Loucy (cell line): Measurements from ENCODE around the gene ZNF148.

Source experiments
- H2AFZ ChIP-seq: fragments of 200-600 bp; sonication (generic); 2 replicates; pipeline ENCODE4 v1.6.0; 2016; ENCODE audit warnings: antibody characterized with exemption, mild to moderate bottlenecking, low read length, moderate library complexity
- H3F3A ChIP-seq: fragments of 200-600 bp; 2 replicates; pipeline ENCODE4 v1.6.0; 2016; ENCODE audit warnings: antibody characterized with exemption, low read depth, mild to moderate bottlenecking
- H3K27me3 ChIP-seq: fragments of 200-600 bp; sonication (generic); 2 replicates; pipeline ENCODE4 v1.6.1; 2014; ENCODE audit warnings: low read length, mild to moderate bottlenecking; ENCODE audit not compliant: insufficient read depth, poor library complexity, severe bottlenecking
- H3K36me3 ChIP-seq: fragments of 200-600 bp; sonication (generic); 2 replicates; pipeline ENCODE4 v1.6.1; 2016; ENCODE audit warnings: low read length; ENCODE audit not compliant: insufficient read depth
- H3K4me1 ChIP-seq: fragments of 200-600 bp; sonication (generic); 2 replicates; pipeline ENCODE4 v1.5.1; 2014; ENCODE audit warnings: low read length, mild to moderate bottlenecking; ENCODE audit not compliant: insufficient read depth, poor library complexity, severe bottlenecking
- H3K4me2 ChIP-seq: fragments of 200-600 bp; sonication (generic); 2 replicates; pipeline ENCODE4 v1.6.0; 2014; ENCODE audit warnings: antibody characterized with exemption, low read length, low read depth, mild to moderate bottlenecking; ENCODE audit not compliant: poor library complexity, severe bottlenecking
- H3K4me3 ChIP-seq: fragments of 200-600 bp; sonication (generic); 2 replicates; pipeline ENCODE4 v1.5.1; 2014; ENCODE audit warnings: low read length, mild to moderate bottlenecking, mixed read lengths; ENCODE audit not compliant: poor library complexity, severe bottlenecking
- H3K79me2 ChIP-seq: fragments of 200-600 bp; sonication (generic); 2 replicates; pipeline ENCODE4 v1.6.1; 2014; ENCODE audit warnings: low read length; ENCODE audit not compliant: insufficient read depth
- H3K9ac ChIP-seq: fragments of 200-600 bp; sonication (generic); 2 replicates; pipeline ENCODE4 v1.6.0; 2014; ENCODE audit warnings: mild to moderate bottlenecking, low read depth, low read length, moderate library complexity; ENCODE audit not compliant: poor library complexity, severe bottlenecking
- H3K9me2 ChIP-seq: fragments of 200-600 bp; sonication (generic); replicated peaks from 2 replicates; pipeline ENCODE4 v1.6.1; 2016; ENCODE audit warnings: low read depth, low read length, mixed read lengths
- H3K9me3 ChIP-seq: fragments of 200-600 bp; sonication (generic); 2 replicates; pipeline ENCODE4 v1.6.1; 2014; ENCODE audit warnings: mild to moderate bottlenecking, antibody characterized with exemption, low read length, low read depth; ENCODE audit not compliant: insufficient read depth
- H4K20me1 ChIP-seq: fragments of 200-600 bp; sonication (generic); 2 replicates; pipeline ENCODE4 v1.6.0; 2014; ENCODE audit warnings: antibody characterized with exemption, low read length, mild to moderate bottlenecking; ENCODE audit not compliant: insufficient read depth, poor library complexity, severe bottlenecking
- CTCF ChIP-seq: fragments of 200-600 bp; sonication (generic); conservative IDR thresholded peaks from 2 replicates; pipeline ENCODE4 v1.5.1; 2014; ENCODE audit warnings: mild to moderate bottlenecking, antibody characterized with exemption, low read length
- EZH2phosphoT487 ChIP-seq: fragments of 200-600 bp; IDR thresholded peaks from 2 replicates; pipeline ENCODE4 v1.6.1; 2018; ENCODE audit warnings: antibody characterized with exemption, mild to moderate bottlenecking, moderate library complexity, borderline replicate concordance

Gene ZNF148

GRCh38 chr3:125356140-125357026, 18.7 kb downstream of the ZNF148 start:
- Histone ChIP-seq H3K79me2 (peaks cover 97% of the 10 kb centered on the region), H3K36me3 (no peaks in the 10 kb centered on the region), H3K9ac (peak overlapping the region; percentile 80), H3K4me1 (peaks cover 28% of the 10 kb centered on the region), H3K9me2 (no peaks in the 10 kb centered on the region), H4K20me1 (peaks cover 61% of the 10 kb centered on the region), H2AFZ (peak overlapping the region; percentile 94), H3K9me3 (no peaks in the 10 kb centered on the region), H3K4me3 (peak overlapping the region; percentile 79), H3K27me3 (no peaks in the 10 kb centered on the region), H3K4me2 (peak overlapping the region; percentile 87), H3F3A (peaks cover 10% of the 10 kb centered on the region; the same call in 1 of the 2 replicates)
- TF ChIP-seq EZH2phosphoT487 (no peak), CTCF (no peak)

GRCh38 chr3:125353659-125354058, 21.5 kb downstream of the ZNF148 start:
- Histone ChIP-seq H3K4me1 (peaks cover 34% of the 10 kb centered on the region), H2AFZ (no peak overlapping the region), H3F3A (no peaks in the 10 kb centered on the region), H3K4me3 (no peak overlapping the region), H3K9me3 (no peaks in the 10 kb centered on the region), H4K20me1 (peaks cover 67% of the 10 kb centered on the region), H3K9me2 (no peaks in the 10 kb centered on the region), H3K36me3 (no peaks in the 10 kb centered on the region), H3K79me2 (peaks cover 99% of the 10 kb centered on the region), H3K27me3 (no peaks in the 10 kb centered on the region), H3K9ac (no peak overlapping the region), H3K4me2 (peak overlapping the region; percentile 11)
- TF ChIP-seq EZH2phosphoT487 (no peak), CTCF (no peak)

GRCh38 chr3:125353128-125353527, 22.0 kb downstream of the ZNF148 start:
- no peak overlapping the region for H2AFZ ChIP-seq
- H3K4me2 ChIP-seq, result peak overlapping the region; percentile 11
- no peak overlapping the region for H3K9ac ChIP-seq

More at GRCh38 chr3:125353128-125353527, 22.0 kb downstream of the ZNF148 start:
- no peaks in the 10 kb centered on the region for H3K9me3 ChIP-seq
- H3K27me3 ChIP-seq, result no peaks in the 10 kb centered on the region
- no peaks in the 10 kb centered on the region for H3K36me3 ChIP-seq
- no peak for TF ChIP-seq CTCF
- no peak for TF ChIP-seq EZH2phosphoT487
- no peak overlapping the region for H3K4me3 ChIP-seq
- no peaks in the 10 kb centered on the region for H3F3A ChIP-seq
- H3K9me2 ChIP-seq, result no peaks in the 10 kb centered on the region
- peaks cover 99% of the 10 kb centered on the region for H3K79me2 ChIP-seq
- peaks cover 72% of the 10 kb centered on the region for H4K20me1 ChIP-seq
- H3K4me1 ChIP-seq, result peaks cover 35% of the 10 kb centered on the region
